Activated naive CD8-positive, alpha-beta T cell (primary cell): ENCODE measurements around the gene PHACTR3.

ENCODE experiments used
- H3K27ac Mint-ChIP-seq: one replicate; pipeline ENCODE4 v1.8.0; 2021; ENCODE audit warnings: mixed read lengths
- H3K27me3 Mint-ChIP-seq: one replicate; pipeline ENCODE4 v1.8.0; 2021; ENCODE audit warnings: mixed read lengths
- H3K36me3 Mint-ChIP-seq: one replicate; pipeline ENCODE4 v1.8.0; 2021; ENCODE audit warnings: mixed read lengths
- H3K4me1 Mint-ChIP-seq: one replicate; pipeline ENCODE4 v1.8.0; 2021; ENCODE audit warnings: low read depth, mixed read lengths
- H3K4me3 Mint-ChIP-seq: one replicate; pipeline ENCODE4 v1.8.0; 2021; ENCODE audit warnings: mild to moderate bottlenecking, mixed read lengths
- H3K9me3 Mint-ChIP-seq: one replicate; pipeline ENCODE4 v1.8.0; 2021; ENCODE audit warnings: low read depth, mixed read lengths

Gene PHACTR3

GRCh38 chr20:59788811-59789397, 184.6 kb downstream of the PHACTR3 start:
- no peak overlapping the region for H3K4me3 Mint-ChIP-seq
- H3K36me3 Mint-ChIP-seq = no peaks in the 10 kb centered on the region
- H3K9me3 Mint-ChIP-seq = peaks cover 12% of the 10 kb centered on the region
- H3K27me3 Mint-ChIP-seq = peaks cover 17% of the 10 kb centered on the region
- no peaks in the 10 kb centered on the region for H3K4me1 Mint-ChIP-seq
- H3K27ac Mint-ChIP-seq = no peak overlapping the region

GRCh38 chr20:59789686-59790085, 185.3 kb downstream of the PHACTR3 start:
- H3K4me1 Mint-ChIP-seq = no peaks in the 10 kb centered on the region
- no peak overlapping the region for H3K27ac Mint-ChIP-seq
- peaks cover 12% of the 10 kb centered on the region for H3K9me3 Mint-ChIP-seq
- H3K27me3 Mint-ChIP-seq = peaks cover 20% of the 10 kb centered on the region
- H3K4me3 Mint-ChIP-seq = no peak overlapping the region
- no peaks in the 10 kb centered on the region for H3K36me3 Mint-ChIP-seq

- peaks cover 20% of the 10 kb centered on the region for H3K27me3 Mint-ChIP-seq
- no peak overlapping the region for H3K4me3 Mint-ChIP-seq
- H3K27ac Mint-ChIP-seq = no peak overlapping the region
- H3K4me1 Mint-ChIP-seq = no peaks in the 10 kb centered on the region
- H3K9me3 Mint-ChIP-seq = peaks cover 12% of the 10 kb centered on the region
- H3K36me3 Mint-ChIP-seq = no peaks in the 10 kb centered on the region
These were observed 186.0 kb downstream of the PHACTR3 start for GRCh38 chr20:59790346-59790745.

- Mint-ChIP-seq H3K4me3 (no peak overlapping the region), H3K27me3 (peaks cover 20% of the 10 kb centered on the region), H3K36me3 (no peaks in the 10 kb centered on the region), H3K4me1 (no peaks in the 10 kb centered on the region), H3K9me3 (peaks cover 24% of the 10 kb centered on the region), H3K27ac (no peak overlapping the region)
These were observed 188.0 kb downstream of the PHACTR3 start for GRCh38 chr20:59792300-59792699.

- no peak overlapping the region for H3K4me3 Mint-ChIP-seq
- H3K9me3 Mint-ChIP-seq = peaks cover 28% of the 10 kb centered on the region
- no peak overlapping the region for H3K27ac Mint-ChIP-seq
- no peaks in the 10 kb centered on the region for H3K36me3 Mint-ChIP-seq
- no peaks in the 10 kb centered on the region for H3K4me1 Mint-ChIP-seq
- peaks cover 13% of the 10 kb centered on the region for H3K27me3 Mint-ChIP-seq
These were observed 190.2 kb downstream of the PHACTR3 start for GRCh38 chr20:59794555-59794954.

GRCh38 chr20:59800309-59800708, 196.0 kb downstream of the PHACTR3 start:
- no peak overlapping the region for H3K4me3 Mint-ChIP-seq
- H3K27me3 Mint-ChIP-seq = peaks cover 11% of the 10 kb centered on the region
- H3K36me3 Mint-ChIP-seq = peaks cover 2% of the 10 kb centered on the region
- H3K4me1 Mint-ChIP-seq = no peaks in the 10 kb centered on the region
- H3K9me3 Mint-ChIP-seq = peaks cover 26% of the 10 kb centered on the region
- no peak overlapping the region for H3K27ac Mint-ChIP-seq

- Mint-ChIP-seq H3K27ac (no peak overlapping the region), H3K36me3 (peaks cover 2% of the 10 kb centered on the region), H3K9me3 (peaks cover 17% of the 10 kb centered on the region), H3K4me1 (no peaks in the 10 kb centered on the region), H3K4me3 (no peak overlapping the region), H3K27me3 (peaks cover 12% of the 10 kb centered on the region)
These were observed 197.7 kb downstream of the PHACTR3 start for GRCh38 chr20:59802018-59802417.

- no peak overlapping the region for H3K27ac Mint-ChIP-seq
- H3K4me1 Mint-ChIP-seq = no peaks in the 10 kb centered on the region
- H3K4me3 Mint-ChIP-seq = no peak overlapping the region
- H3K27me3 Mint-ChIP-seq = peaks cover 12% of the 10 kb centered on the region
- H3K9me3 Mint-ChIP-seq = peaks cover 14% of the 10 kb centered on the region
- peaks cover 2% of the 10 kb centered on the region for H3K36me3 Mint-ChIP-seq
These were observed 198.3 kb downstream of the PHACTR3 start for GRCh38 chr20:59802471-59803221.

- H3K9me3 Mint-ChIP-seq = peaks cover 11% of the 10 kb centered on the region
- H3K36me3 Mint-ChIP-seq = peaks cover 2% of the 10 kb centered on the region
- H3K27ac Mint-ChIP-seq = no peak overlapping the region
- H3K4me1 Mint-ChIP-seq = no peaks in the 10 kb centered on the region
- H3K4me3 Mint-ChIP-seq = no peak overlapping the region
- peaks cover 11% of the 10 kb centered on the region for H3K27me3 Mint-ChIP-seq
These were observed 200.0 kb downstream of the PHACTR3 start for GRCh38 chr20:59804347-59804746.

GRCh38 chr20:59804871-59805665, 200.7 kb downstream of the PHACTR3 start:
- Mint-ChIP-seq H3K4me3 (no peak overlapping the region), H3K36me3 (peaks cover 2% of the 10 kb centered on the region), H3K27ac (no peak overlapping the region), H3K27me3 (peaks cover 11% of the 10 kb centered on the region), H3K9me3 (peaks cover 6% of the 10 kb centered on the region), H3K4me1 (no peaks in the 10 kb centered on the region)

- Mint-ChIP-seq H3K27ac (no peak overlapping the region), H3K4me3 (no peak overlapping the region), H3K27me3 (peaks cover 11% of the 10 kb centered on the region), H3K9me3 (no peaks in the 10 kb centered on the region), H3K36me3 (no peaks in the 10 kb centered on the region), H3K4me1 (no peaks in the 10 kb centered on the region)
These were observed 201.6 kb downstream of the PHACTR3 start for GRCh38 chr20:59805786-59806577.

- peaks cover 9% of the 10 kb centered on the region for H3K27me3 Mint-ChIP-seq
- H3K27ac Mint-ChIP-seq = no peak overlapping the region
- H3K9me3 Mint-ChIP-seq = no peaks in the 10 kb centered on the region
- no peak overlapping the region for H3K4me3 Mint-ChIP-seq
- no peaks in the 10 kb centered on the region for H3K36me3 Mint-ChIP-seq
- H3K4me1 Mint-ChIP-seq = no peaks in the 10 kb centered on the region
These were observed 202.2 kb downstream of the PHACTR3 start for GRCh38 chr20:59806578-59806975.

- no peaks in the 10 kb centered on the region for H3K36me3 Mint-ChIP-seq
- H3K4me3 Mint-ChIP-seq = no peak overlapping the region
- no peak overlapping the region for H3K27ac Mint-ChIP-seq
- H3K9me3 Mint-ChIP-seq = no peaks in the 10 kb centered on the region
- peaks cover 2% of the 10 kb centered on the region for H3K27me3 Mint-ChIP-seq
- no peaks in the 10 kb centered on the region for H3K4me1 Mint-ChIP-seq
These were observed 203.8 kb downstream of the PHACTR3 start for GRCh38 chr20:59807909-59808728.
